H9 (cell line): ENCODE measurements around the gene LBHD2. TPM values are rescaled to one million over a fixed set of nuclear protein-coding genes. Genes with fewer than 3 reads are reported as not detected.

ENCODE experiments used
- DNase-seq: peaks from one replicate; pipeline ENCODE4 v3.0.0-alpha.2; 2017
- H2AFZ ChIP-seq: one replicate; pipeline ENCODE4 v1.6.1; 2013; ENCODE audit warnings: mild to moderate bottlenecking, low read length, control low read depth, moderate library complexity
- H2AK5ac ChIP-seq: 2 replicates; pipeline ENCODE4 v1.6.1; 2013; ENCODE audit warnings: low read length, control low read depth, mixed read lengths; ENCODE audit not compliant: insufficient read length
- H2BK120ac ChIP-seq: one replicate; pipeline ENCODE4 v1.6.1; 2013; ENCODE audit warnings: low read depth, mild to moderate bottlenecking, low read length, control low read depth, inconsistent platforms; ENCODE audit not compliant: poor library complexity, severe bottlenecking
- H2BK12ac ChIP-seq: 2 replicates; pipeline ENCODE4 v1.6.1; 2013; ENCODE audit warnings: low read length, control low read depth, mixed read lengths, low read depth; ENCODE audit not compliant: insufficient read length
- H2BK15ac ChIP-seq: 2 replicates; pipeline ENCODE4 v1.6.1; 2013; ENCODE audit warnings: low read depth, low read length, control low read depth
- H2BK20ac ChIP-seq: one replicate; pipeline ENCODE4 v1.6.1; 2013; ENCODE audit warnings: low read depth, mild to moderate bottlenecking, low read length, control low read depth, inconsistent platforms; ENCODE audit not compliant: poor library complexity, severe bottlenecking
- H2BK5ac ChIP-seq: 2 replicates; pipeline ENCODE4 v1.6.1; 2013; ENCODE audit warnings: low read length, control low read depth, mixed read lengths; ENCODE audit not compliant: insufficient read length
- H3K14ac ChIP-seq: 2 replicates; pipeline ENCODE4 v1.6.1; 2013; ENCODE audit warnings: low read length, control low read depth; ENCODE audit not compliant: insufficient read depth
- H3K18ac ChIP-seq: 2 replicates; pipeline ENCODE4 v1.6.1; 2013; ENCODE audit warnings: low read depth, mild to moderate bottlenecking, mixed read lengths, low read length, control low read depth; ENCODE audit not compliant: insufficient read length
- H3K23ac ChIP-seq: 2 replicates; pipeline ENCODE4 v1.6.1; 2013; ENCODE audit warnings: low read length, control low read depth, mixed read lengths, low read depth; ENCODE audit not compliant: insufficient read length
- H3K23me2 ChIP-seq: 2 replicates; pipeline ENCODE4 v1.6.1; 2013; ENCODE audit warnings: low read depth, mild to moderate bottlenecking, mixed read lengths, low read length, control low read depth; ENCODE audit not compliant: insufficient read length, poor library complexity, severe bottlenecking
- H3K27ac ChIP-seq: 2 replicates; pipeline ENCODE4 v1.5.1; 2013; ENCODE audit warnings: low read length, control low read depth, mixed read lengths, low read depth; ENCODE audit not compliant: insufficient read length
- H3K27me3 ChIP-seq: 2 replicates; pipeline ENCODE4 v1.6.1; 2013; ENCODE audit warnings: low read length, control low read depth, inconsistent platforms; ENCODE audit not compliant: insufficient read depth
- H3K4ac ChIP-seq: 2 replicates; pipeline ENCODE4 v1.6.1; 2013; ENCODE audit warnings: low read depth, mild to moderate bottlenecking, control low read depth, inconsistent platforms, low read length, moderate library complexity
- H3K4me1 ChIP-seq: 2 replicates; pipeline ENCODE4 v1.6.1; 2013; ENCODE audit warnings: low read length, control low read depth, inconsistent platforms; ENCODE audit not compliant: insufficient read depth
- H3K4me2 ChIP-seq: 2 replicates; pipeline ENCODE4 v1.6.1; 2013; ENCODE audit warnings: low read length, control low read depth, mixed read lengths; ENCODE audit not compliant: insufficient read length, insufficient read depth
- H3K56ac ChIP-seq: 2 replicates; pipeline ENCODE4 v1.6.1; 2013; ENCODE audit warnings: low read depth, mild to moderate bottlenecking, mixed read lengths, low read length, control low read depth; ENCODE audit not compliant: insufficient read length
- H3K79me1 ChIP-seq: 2 replicates; pipeline ENCODE4 v1.6.1; 2013; ENCODE audit warnings: low read depth, mild to moderate bottlenecking, moderate library complexity, low read length, control low read depth, inconsistent platforms; ENCODE audit not compliant: insufficient read depth, poor library complexity, severe bottlenecking
- H3K79me2 ChIP-seq: 2 replicates; pipeline ENCODE4 v1.6.1; 2013; ENCODE audit warnings: low read length, control low read depth, inconsistent platforms; ENCODE audit not compliant: insufficient read depth
- H3K9ac ChIP-seq: 2 replicates; pipeline ENCODE4 v1.6.1; 2013; ENCODE audit warnings: low read length, control low read depth, mixed read lengths; ENCODE audit not compliant: insufficient read length; ENCODE audit errors: extremely low read depth
- H3K9me3 ChIP-seq: one replicate; pipeline ENCODE4 v1.6.1; 2013; ENCODE audit warnings: low read depth, low read length, inconsistent platforms; ENCODE audit not compliant: control insufficient read depth
- H3T11ph ChIP-seq: one replicate; pipeline ENCODE4 v1.6.1; 2013; ENCODE audit warnings: mild to moderate bottlenecking, low read length, control low read depth, inconsistent platforms
- H4K20me1 ChIP-seq: one replicate; pipeline ENCODE4 v1.6.1; 2013; ENCODE audit not compliant: control insufficient read depth, insufficient read length, insufficient read depth
- H4K5ac ChIP-seq: 2 replicates; pipeline ENCODE4 v1.6.1; 2013; ENCODE audit warnings: low read depth, mild to moderate bottlenecking, mixed read lengths, low read length, control low read depth; ENCODE audit not compliant: insufficient read length
- H4K8ac ChIP-seq: replicated peaks from 2 replicates; pipeline ENCODE4 v1.6.1; 2013; ENCODE audit warnings: low read length, control low read depth, mixed read lengths, low read depth; ENCODE audit not compliant: insufficient read length
- H4K91ac ChIP-seq: 2 replicates; pipeline ENCODE4 v1.6.1; 2013; ENCODE audit warnings: low read depth, mild to moderate bottlenecking, moderate library complexity, mixed read lengths, low read length, control low read depth; ENCODE audit not compliant: insufficient read length
- H3K27ac Mint-ChIP-seq, 3 experiments: 2 replicates in 2 of 3; 3 replicates in 1 of 3; pipeline ENCODE4 v1.8.0; 2020 to 2021; ENCODE audit warnings: mixed read lengths in 3 of 3, mild to moderate bottlenecking in 1 of 3, moderate library complexity in 1 of 3
- H3K27me3 Mint-ChIP-seq: 2 replicates; pipeline ENCODE4 v1.8.0; 2021; ENCODE audit warnings: low read depth, mild to moderate bottlenecking, moderate library complexity, mixed read lengths
- H3K36me3 Mint-ChIP-seq, 3 experiments: 2 replicates in 2 of 3; 3 replicates in 1 of 3; pipeline ENCODE4 v1.8.0; 2020 to 2021; ENCODE audit warnings: low read depth in 3 of 3, mixed read lengths in 3 of 3; ENCODE audit not compliant: insufficient read depth in 1 of 3
- H3K4me1 Mint-ChIP-seq, 2 experiments: 2 replicates each; pipeline ENCODE4 v1.8.0; 2020; ENCODE audit warnings: mixed read lengths in 2 of 2
- H3K4me3 Mint-ChIP-seq, 2 experiments: 2 replicates in 1 of 2; 3 replicates in 1 of 2; pipeline ENCODE4 v1.8.0; 2020 to 2021; ENCODE audit warnings: mild to moderate bottlenecking in 2 of 2, mixed read lengths in 2 of 2, moderate library complexity in 1 of 2
- H3K9me3 Mint-ChIP-seq, 2 experiments: 2 replicates in 1 of 2; 3 replicates in 1 of 2; pipeline ENCODE4 v1.8.0; 2020; ENCODE audit warnings: mild to moderate bottlenecking in 2 of 2, mixed read lengths in 2 of 2, moderate library complexity in 1 of 2
- WGBS: extraction: QIAGEN DNeasy Blood & Tissue Kit; methylation state at CpG from one replicate; pipeline ENCODE4 v1.1.7; 2013; ENCODE audit warnings: missing lambda C conversion rate, low lambda C conversion rate, mixed read lengths; ENCODE audit not compliant: insufficient read length; ENCODE audit errors: extremely low coverage; 5-methylcytosine and 5-hydroxymethylcytosine counted together
- total RNA-seq: library from RNA; stranded (reverse); gene quantifications from 2 replicates; pipeline ENCODE4 v1.2.1, GENCODE V29; 2021
- TF ChIP-seq, protein P1 (sequence below): fragments of 200-600 bp; sonication (generic); conservative IDR thresholded peaks from 3 replicates; pipeline ENCODE4 v1.8.0; 2021; ENCODE audit warnings: antibody characterized with exemption, mild to moderate bottlenecking

Gene LBHD2
- total RNA-seq, 1 experiment from 2014 or later = not detected

GRCh38 chr14:103074729-103075367 is 9.2 kb upstream of the LBHD2 start:
- H4K8ac ChIP-seq = no peak overlapping the region
- no peaks in the 10 kb centered on the region for H3K79me1 ChIP-seq
- H2BK5ac ChIP-seq = no peak overlapping the region
- no peak overlapping the region for H4K5ac ChIP-seq
- Mint-ChIP-seq H3K4me1 (no peaks in the 10 kb centered on the region), H3K27ac (no peak overlapping the region), H3K4me3 (peak overlapping the region; percentile 50 to 71; a peak in 4 of 5 replicates), H3K27me3 (peaks cover 18% of the 10 kb centered on the region), H3K9me3 (no peaks in the 10 kb centered on the region), H3K36me3 (no peaks in the 10 kb centered on the region)
- no peak overlapping the region for H3K18ac ChIP-seq
- H4K91ac ChIP-seq = no peak overlapping the region
- no peak overlapping the region for H2BK15ac ChIP-seq
- no CpG with 5 or more reads among the region's 21 CpGs for WGBS
- no peak overlapping the region for H3K23ac ChIP-seq
- H3K4me2 ChIP-seq = peak overlapping the region; percentile 50
- no peaks in the 10 kb centered on the region; the same call in 1 of the 2 replicates for H3K27me3 ChIP-seq
- peak; percentile 69 for DNase-seq
- H3K23me2 ChIP-seq = no peaks in the 10 kb centered on the region
- no peaks in the 10 kb centered on the region for H4K20me1 ChIP-seq
- no peak overlapping the region for H2BK20ac ChIP-seq
- H3K4ac ChIP-seq = no peak overlapping the region
- TF ChIP-seq, protein P1, sequence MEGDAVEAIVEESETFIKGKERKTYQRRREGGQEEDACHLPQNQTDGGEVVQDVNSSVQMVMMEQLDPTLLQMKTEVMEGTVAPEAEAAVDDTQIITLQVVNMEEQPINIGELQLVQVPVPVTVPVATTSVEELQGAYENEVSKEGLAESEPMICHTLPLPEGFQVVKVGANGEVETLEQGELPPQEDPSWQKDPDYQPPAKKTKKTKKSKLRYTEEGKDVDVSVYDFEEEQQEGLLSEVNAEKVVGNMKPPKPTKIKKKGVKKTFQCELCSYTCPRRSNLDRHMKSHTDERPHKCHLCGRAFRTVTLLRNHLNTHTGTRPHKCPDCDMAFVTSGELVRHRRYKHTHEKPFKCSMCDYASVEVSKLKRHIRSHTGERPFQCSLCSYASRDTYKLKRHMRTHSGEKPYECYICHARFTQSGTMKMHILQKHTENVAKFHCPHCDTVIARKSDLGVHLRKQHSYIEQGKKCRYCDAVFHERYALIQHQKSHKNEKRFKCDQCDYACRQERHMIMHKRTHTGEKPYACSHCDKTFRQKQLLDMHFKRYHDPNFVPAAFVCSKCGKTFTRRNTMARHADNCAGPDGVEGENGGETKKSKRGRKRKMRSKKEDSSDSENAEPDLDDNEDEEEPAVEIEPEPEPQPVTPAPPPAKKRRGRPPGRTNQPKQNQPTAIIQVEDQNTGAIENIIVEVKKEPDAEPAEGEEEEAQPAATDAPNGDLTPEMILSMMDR = no peak
- H3K79me2 ChIP-seq = no peaks in the 10 kb centered on the region
- H3K14ac ChIP-seq = no peak overlapping the region; the same call in 1 of the 2 replicates
- H2AFZ ChIP-seq = no peak overlapping the region
- H2BK120ac ChIP-seq = no peak overlapping the region
- no peaks in the 10 kb centered on the region for H3K4me1 ChIP-seq
- no peak overlapping the region for H3K9ac ChIP-seq
- no peak overlapping the region for H2BK12ac ChIP-seq
- no peak overlapping the region for H2AK5ac ChIP-seq
- no peaks in the 10 kb centered on the region for H3K9me3 ChIP-seq
- H3T11ph ChIP-seq = no peak overlapping the region
- no peak overlapping the region for H3K27ac ChIP-seq
- H3K56ac ChIP-seq = no peak overlapping the region
